NCI-H524 treated with DMSO at 0.1 percent for 48 hours (cell line): ENCODE results near the gene SERPINI1.

Experiments
- DNase-seq: peaks from one replicate; lab custom pipeline; 2025; lab: John Stamatoyannopoulos, UW

The SERPINI1 gene

GRCh38 chr3:167735233-167736138, at the start of gene SERPINI1:
SERPINI1 (plus strand) TSS chr3:167735721; CDS start chr3:167789129, 53,408 bp downstream.
- DNase-seq = peak; percentile 91

- DNase-seq = no peak
Measured at GRCh38 chr3:167691366-167691765, 44.2 kb upstream of the SERPINI1 start.

- DNase-seq = no peak
Measured at GRCh38 chr3:167694121-167694520, 41.4 kb upstream of the SERPINI1 start.

- no peak for DNase-seq
Measured at GRCh38 chr3:167700046-167700445, 35.5 kb upstream of the SERPINI1 start.

- DNase-seq = no peak
Measured at GRCh38 chr3:167700926-167701325, 34.6 kb upstream of the SERPINI1 start.

GRCh38 chr3:167705840-167706239, 29.7 kb upstream of the SERPINI1 start:
- DNase-seq = no peak

- DNase-seq = no peak
Measured at GRCh38 chr3:167709690-167710089, 25.8 kb upstream of the SERPINI1 start.

GRCh38 chr3:167710552-167710951, 25.0 kb upstream of the SERPINI1 start:
- no peak for DNase-seq

- no peak for DNase-seq
Measured at GRCh38 chr3:167711439-167711838, 24.1 kb upstream of the SERPINI1 start.

GRCh38 chr3:167712445-167712844, 23.1 kb upstream of the SERPINI1 start:
- no peak for DNase-seq

GRCh38 chr3:167714871-167715270, 20.6 kb upstream of the SERPINI1 start:
- no peak for DNase-seq

GRCh38 chr3:167716920-167717319, 18.6 kb upstream of the SERPINI1 start:
- DNase-seq = no peak

- DNase-seq = no peak
Measured at GRCh38 chr3:167718582-167718981, 16.9 kb upstream of the SERPINI1 start.

GRCh38 chr3:167723025-167723512, 12.5 kb upstream of the SERPINI1 start:
- DNase-seq = no peak

GRCh38 chr3:167723872-167724271, 11.6 kb upstream of the SERPINI1 start:
- no peak for DNase-seq

GRCh38 chr3:167728176-167728575, 7.3 kb upstream of the SERPINI1 start:
- no peak for DNase-seq

- DNase-seq = no peak
Measured at GRCh38 chr3:167728632-167729323, 6.7 kb upstream of the SERPINI1 start.

- no peak for DNase-seq
Measured at GRCh38 chr3:167729591-167729990, 5.9 kb upstream of the SERPINI1 start.

GRCh38 chr3:167731393-167731792, 4.1 kb upstream of the SERPINI1 start:
- DNase-seq = no peak

- no peak for DNase-seq
Measured at GRCh38 chr3:167732313-167733065, 3.0 kb upstream of the SERPINI1 start.

GRCh38 chr3:167733961-167734497, 1.5 kb upstream of the SERPINI1 start:
- no peak for DNase-seq
